Measurements from ENCODE around the gene SIGLEC5. TPM values are rescaled to one million over a fixed set of nuclear protein-coding genes. Genes with fewer than 3 reads are reported as not detected.
"Not testable (repeated sequence)": the region's sequence is repeated elsewhere in the genome, so short reads cannot be mapped to it uniquely, and the experiment has no call there.

Gene SIGLEC5
- total and polyA plus RNA-seq, 2 of the 8 experiments (the other 6 are each of a cell fraction or from before 2014, with no cell fraction given): not detected

GRCh38 chr19:51675911-51676565, 45.8 kb upstream of the SIGLEC5 start:
- not testable (repeated sequence) for H4K20me1 ChIP-seq (replicated peaks in 1 of 2; ENCODE audit: control insufficient read depth in 1 of 2, insufficient read depth in 2 of 2, low read length in 2 of 2)
- 55% methylated on average over 7 of the region's 7 CpGs; no CpG with 5 or more reads in 1 of the 2 experiments for WGBS, 2 experiments (ENCODE audit: extremely low coverage in 1 of 2, insufficient coverage in 1 of 2, insufficient read length in 1 of 2, insufficient replicate concordance in 2 of 2, low coverage in 1 of 2, low lambda C conversion rate in 2 of 2, missing lambda C conversion rate in 1 of 2)

More at GRCh38 chr19:51675911-51676565, 45.8 kb upstream of the SIGLEC5 start:
- H3K27ac ChIP-seq (ENCODE audit: low read depth, low read length); H3K4me3 ChIP-seq (ENCODE audit: extremely low read depth in 1 of 4, insufficient read depth in 2 of 4, low read depth in 3 of 4, low read length in 4 of 4); H3K23me2 ChIP-seq (ENCODE audit: low read depth, low read length); H4K8ac ChIP-seq (ENCODE audit: extremely low read depth, insufficient read depth, low read length); H3K23ac ChIP-seq (ENCODE audit: insufficient read length); H4K5ac ChIP-seq (ENCODE audit: insufficient read length, low read depth, low read length); H3K79me2 ChIP-seq (ENCODE audit: control insufficient read depth in 1 of 2, insufficient read depth in 2 of 2, low read length in 2 of 2); H3K9me3 ChIP-seq (ENCODE audit: insufficient read depth in 2 of 2, low read depth in 1 of 2, low read length in 1 of 2); H3K56ac ChIP-seq (replicated peaks; ENCODE audit: insufficient read length, low read depth, low read length); H3K14ac ChIP-seq (ENCODE audit: insufficient read length); DNase-seq (ENCODE audit: low read depth in 1 of 2, low spot score in 2 of 2); H3K36me3 ChIP-seq (ENCODE audit: control insufficient read depth in 2 of 4, insufficient read depth in 4 of 4, low read length in 3 of 4); H3K4me1 ChIP-seq (replicated peaks in 1 of 4; ENCODE audit: control insufficient read depth in 3 of 4, insufficient read depth in 4 of 4, low read length in 3 of 4); H2BK120ac ChIP-seq (replicated peaks; ENCODE audit: low read depth, low read length); POLR2A ChIA-PET (ENCODE audit: partially characterized antibody); H3K9ac ChIP-seq (replicated peaks in 1 of 4; ENCODE audit: extremely low read depth in 1 of 4, low read depth in 3 of 4, low read length in 3 of 4); H3K4me2 ChIP-seq (ENCODE audit: insufficient read depth in 1 of 2, low read depth in 2 of 2, low read length in 2 of 2); H2AK5ac ChIP-seq (ENCODE audit: low read depth, low read length); H2BK20ac ChIP-seq (ENCODE audit: low read length); H3K4ac ChIP-seq (replicated peaks; ENCODE audit: insufficient read length, low read depth, low read length); H4K91ac ChIP-seq (replicated peaks; ENCODE audit: insufficient read length, low read length); H3K27me3 ChIP-seq (replicated peaks in 1 of 4; ENCODE audit: control insufficient read depth in 3 of 4, extremely low read depth in 1 of 4, insufficient read depth in 3 of 4, low read length in 3 of 4); H2BK15ac ChIP-seq (ENCODE audit: low read length); H2AFZ ChIP-seq (ENCODE audit: low read length); H2BK12ac ChIP-seq (ENCODE audit: low read depth, low read length); H3K79me1 ChIP-seq (ENCODE audit: low read depth, low read length); H3K18ac ChIP-seq (ENCODE audit: extremely low read depth, low read length); H2BK5ac ChIP-seq (ENCODE audit: low read depth, low read length): not testable (repeated sequence)
- TF ChIP-seq CTCF (IDR thresholded peaks at IDR 0.05; ENCODE audit: control extremely low read depth in 1 of 3, insufficient read depth in 1 of 3, low read depth in 1 of 3, low read length in 3 of 3) (peak in 2 of 3 experiments; percentile 47 to 66; a peak in 3 of 4 replicates), RAD21 (IDR thresholded peaks at IDR 0.05 in 1 of 2, conservative IDR thresholded peaks at IDR 0.05 in 1 of 2; ENCODE audit: low read depth in 2 of 2, low read length in 2 of 2) (peak; percentile 27 to 33; a peak in 3 of 4 replicates)
- FAIRE-seq: peak; percentile 95
- CTCF ChIA-PET (ENCODE audit: partially characterized antibody): interaction anchor here (0.6 to 4.4 kb wide), 16 partner anchors 8 to 255 kb away, joined by 3 to 29 read pairs (median 5); no protein-coding TSS in a partner anchor
